H9 (cell line): ENCODE data around the gene OLFM1. TPM values are rescaled to one million over a fixed set of nuclear protein-coding genes. Genes with fewer than 3 reads are reported as not detected.

Experiments
- DNase-seq: peaks from one replicate; pipeline ENCODE4 v3.0.0-alpha.2; 2017
- H2AFZ ChIP-seq: one replicate; pipeline ENCODE4 v1.6.1; 2013; ENCODE audit warnings: mild to moderate bottlenecking, low read length, control low read depth, moderate library complexity
- H2AK5ac ChIP-seq: 2 replicates; pipeline ENCODE4 v1.6.1; 2013; ENCODE audit warnings: low read length, control low read depth, mixed read lengths; ENCODE audit not compliant: insufficient read length
- H2BK120ac ChIP-seq: one replicate; pipeline ENCODE4 v1.6.1; 2013; ENCODE audit warnings: low read depth, mild to moderate bottlenecking, low read length, control low read depth, inconsistent platforms; ENCODE audit not compliant: poor library complexity, severe bottlenecking
- H2BK12ac ChIP-seq: 2 replicates; pipeline ENCODE4 v1.6.1; 2013; ENCODE audit warnings: low read length, control low read depth, mixed read lengths, low read depth; ENCODE audit not compliant: insufficient read length
- H2BK15ac ChIP-seq: 2 replicates; pipeline ENCODE4 v1.6.1; 2013; ENCODE audit warnings: low read depth, low read length, control low read depth
- H2BK20ac ChIP-seq: one replicate; pipeline ENCODE4 v1.6.1; 2013; ENCODE audit warnings: low read depth, mild to moderate bottlenecking, low read length, control low read depth, inconsistent platforms; ENCODE audit not compliant: poor library complexity, severe bottlenecking
- H2BK5ac ChIP-seq: 2 replicates; pipeline ENCODE4 v1.6.1; 2013; ENCODE audit warnings: low read length, control low read depth, mixed read lengths; ENCODE audit not compliant: insufficient read length
- H3K14ac ChIP-seq: 2 replicates; pipeline ENCODE4 v1.6.1; 2013; ENCODE audit warnings: low read length, control low read depth; ENCODE audit not compliant: insufficient read depth
- H3K18ac ChIP-seq: 2 replicates; pipeline ENCODE4 v1.6.1; 2013; ENCODE audit warnings: low read depth, mild to moderate bottlenecking, mixed read lengths, low read length, control low read depth; ENCODE audit not compliant: insufficient read length
- H3K23ac ChIP-seq: 2 replicates; pipeline ENCODE4 v1.6.1; 2013; ENCODE audit warnings: low read length, control low read depth, mixed read lengths, low read depth; ENCODE audit not compliant: insufficient read length
- H3K23me2 ChIP-seq: 2 replicates; pipeline ENCODE4 v1.6.1; 2013; ENCODE audit warnings: low read depth, mild to moderate bottlenecking, mixed read lengths, low read length, control low read depth; ENCODE audit not compliant: insufficient read length, poor library complexity, severe bottlenecking
- H3K27ac ChIP-seq: 2 replicates; pipeline ENCODE4 v1.5.1; 2013; ENCODE audit warnings: low read length, control low read depth, mixed read lengths, low read depth; ENCODE audit not compliant: insufficient read length
- H3K27me3 ChIP-seq: 2 replicates; pipeline ENCODE4 v1.6.1; 2013; ENCODE audit warnings: low read length, control low read depth, inconsistent platforms; ENCODE audit not compliant: insufficient read depth
- H3K4ac ChIP-seq: 2 replicates; pipeline ENCODE4 v1.6.1; 2013; ENCODE audit warnings: low read depth, mild to moderate bottlenecking, control low read depth, inconsistent platforms, low read length, moderate library complexity
- H3K4me1 ChIP-seq: 2 replicates; pipeline ENCODE4 v1.6.1; 2013; ENCODE audit warnings: low read length, control low read depth, inconsistent platforms; ENCODE audit not compliant: insufficient read depth
- H3K4me2 ChIP-seq: 2 replicates; pipeline ENCODE4 v1.6.1; 2013; ENCODE audit warnings: low read length, control low read depth, mixed read lengths; ENCODE audit not compliant: insufficient read length, insufficient read depth
- H3K56ac ChIP-seq: 2 replicates; pipeline ENCODE4 v1.6.1; 2013; ENCODE audit warnings: low read depth, mild to moderate bottlenecking, mixed read lengths, low read length, control low read depth; ENCODE audit not compliant: insufficient read length
- H3K79me1 ChIP-seq: 2 replicates; pipeline ENCODE4 v1.6.1; 2013; ENCODE audit warnings: low read depth, mild to moderate bottlenecking, moderate library complexity, low read length, control low read depth, inconsistent platforms; ENCODE audit not compliant: insufficient read depth, poor library complexity, severe bottlenecking
- H3K79me2 ChIP-seq: 2 replicates; pipeline ENCODE4 v1.6.1; 2013; ENCODE audit warnings: low read length, control low read depth, inconsistent platforms; ENCODE audit not compliant: insufficient read depth
- H3K9ac ChIP-seq: 2 replicates; pipeline ENCODE4 v1.6.1; 2013; ENCODE audit warnings: low read length, control low read depth, mixed read lengths; ENCODE audit not compliant: insufficient read length; ENCODE audit errors: extremely low read depth
- H3K9me3 ChIP-seq: one replicate; pipeline ENCODE4 v1.6.1; 2013; ENCODE audit warnings: low read depth, low read length, inconsistent platforms; ENCODE audit not compliant: control insufficient read depth
- H3T11ph ChIP-seq: one replicate; pipeline ENCODE4 v1.6.1; 2013; ENCODE audit warnings: mild to moderate bottlenecking, low read length, control low read depth, inconsistent platforms
- H4K20me1 ChIP-seq: one replicate; pipeline ENCODE4 v1.6.1; 2013; ENCODE audit not compliant: control insufficient read depth, insufficient read length, insufficient read depth
- H4K5ac ChIP-seq: 2 replicates; pipeline ENCODE4 v1.6.1; 2013; ENCODE audit warnings: low read depth, mild to moderate bottlenecking, mixed read lengths, low read length, control low read depth; ENCODE audit not compliant: insufficient read length
- H4K8ac ChIP-seq: replicated peaks from 2 replicates; pipeline ENCODE4 v1.6.1; 2013; ENCODE audit warnings: low read length, control low read depth, mixed read lengths, low read depth; ENCODE audit not compliant: insufficient read length
- H4K91ac ChIP-seq: 2 replicates; pipeline ENCODE4 v1.6.1; 2013; ENCODE audit warnings: low read depth, mild to moderate bottlenecking, moderate library complexity, mixed read lengths, low read length, control low read depth; ENCODE audit not compliant: insufficient read length
- H3K27ac Mint-ChIP-seq, 3 experiments: 2 replicates in 2 of 3; 3 replicates in 1 of 3; pipeline ENCODE4 v1.8.0; 2020 to 2021; ENCODE audit warnings: mixed read lengths in 3 of 3, mild to moderate bottlenecking in 1 of 3, moderate library complexity in 1 of 3
- H3K27me3 Mint-ChIP-seq: 2 replicates; pipeline ENCODE4 v1.8.0; 2021; ENCODE audit warnings: low read depth, mild to moderate bottlenecking, moderate library complexity, mixed read lengths
- H3K36me3 Mint-ChIP-seq, 3 experiments: 2 replicates in 2 of 3; 3 replicates in 1 of 3; pipeline ENCODE4 v1.8.0; 2020 to 2021; ENCODE audit warnings: low read depth in 3 of 3, mixed read lengths in 3 of 3; ENCODE audit not compliant: insufficient read depth in 1 of 3
- H3K4me1 Mint-ChIP-seq, 2 experiments: 2 replicates each; pipeline ENCODE4 v1.8.0; 2020; ENCODE audit warnings: mixed read lengths in 2 of 2
- H3K4me3 Mint-ChIP-seq, 2 experiments: 2 replicates in 1 of 2; 3 replicates in 1 of 2; pipeline ENCODE4 v1.8.0; 2020 to 2021; ENCODE audit warnings: mild to moderate bottlenecking in 2 of 2, mixed read lengths in 2 of 2, moderate library complexity in 1 of 2
- H3K9me3 Mint-ChIP-seq, 2 experiments: 2 replicates in 1 of 2; 3 replicates in 1 of 2; pipeline ENCODE4 v1.8.0; 2020; ENCODE audit warnings: mild to moderate bottlenecking in 2 of 2, mixed read lengths in 2 of 2, moderate library complexity in 1 of 2
- CTCF ChIP-seq: fragments of 200-600 bp; sonication (generic); conservative IDR thresholded peaks from 3 replicates; pipeline ENCODE4 v1.8.0; 2021; ENCODE audit warnings: antibody characterized with exemption, mild to moderate bottlenecking
- WGBS: extraction: QIAGEN DNeasy Blood & Tissue Kit; methylation state at CpG from one replicate; pipeline ENCODE4 v1.1.7; 2013; ENCODE audit warnings: missing lambda C conversion rate, low lambda C conversion rate, mixed read lengths; ENCODE audit not compliant: insufficient read length; ENCODE audit errors: extremely low coverage; 5-methylcytosine and 5-hydroxymethylcytosine counted together
- total RNA-seq: library from RNA; stranded (reverse); gene quantifications from 2 replicates; pipeline ENCODE4 v1.2.1, GENCODE V29; 2021

OLFM1 gene
- total RNA-seq, 1 experiment from 2014 or later, result 34.1 TPM

- no peak overlapping the region for H2BK5ac ChIP-seq
- H3K4me3 Mint-ChIP-seq, result no peak overlapping the region
- peaks cover 43% of the 10 kb centered on the region for H3K27me3 Mint-ChIP-seq
- no peak for DNase-seq
- H3K9ac ChIP-seq, result no peak overlapping the region
- no peaks in the 10 kb centered on the region for H3K4me1 ChIP-seq
- no peak overlapping the region for H3T11ph ChIP-seq
- no peak overlapping the region for H2BK15ac ChIP-seq
- H3K36me3 Mint-ChIP-seq, result peaks cover 5 to 21% (median 8%) of the 10 kb centered on the region in 3 experiments
- no peak for TF ChIP-seq CTCF
- H3K27ac Mint-ChIP-seq, result no peak overlapping the region
- H4K5ac ChIP-seq, result no peak overlapping the region
- H3K79me2 ChIP-seq, result no peaks in the 10 kb centered on the region
- H3K4me2 ChIP-seq, result no peak overlapping the region
- peaks cover 3% of the 10 kb centered on the region for H3K9me3 ChIP-seq
- no peaks in the 10 kb centered on the region for H3K79me1 ChIP-seq
- no peaks in the 10 kb centered on the region for H3K23me2 ChIP-seq
- H2BK12ac ChIP-seq, result no peak overlapping the region
- H4K20me1 ChIP-seq, result no peaks in the 10 kb centered on the region
- no peak overlapping the region for H3K4ac ChIP-seq
- no peak overlapping the region for H3K14ac ChIP-seq
- WGBS, result no CpG with 5 or more reads among the region's 20 CpGs
- no peak overlapping the region for H3K56ac ChIP-seq
- no peak overlapping the region for H2AFZ ChIP-seq
- H3K9me3 Mint-ChIP-seq, result peaks cover 24 to 36% of the 10 kb centered on the region in 2 experiments
- no peak overlapping the region for H3K23ac ChIP-seq
- H3K27ac ChIP-seq, result no peak overlapping the region
- H2AK5ac ChIP-seq, result no peak overlapping the region
- no peak overlapping the region for H2BK20ac ChIP-seq
- no peak overlapping the region for H3K18ac ChIP-seq
- no peak overlapping the region for H4K8ac ChIP-seq
- H2BK120ac ChIP-seq, result no peak overlapping the region
- H3K4me1 Mint-ChIP-seq, result peaks cover 4 to 19% of the 10 kb centered on the region in 2 experiments
- H3K27me3 ChIP-seq, result no peaks in the 10 kb centered on the region
- no peak overlapping the region for H4K91ac ChIP-seq
These were observed 20.3 kb upstream of the OLFM1 start for GRCh38 chr9:135067096-135067710.
